A549 (cell line): ENCODE data around the gene BEND6. TPM values are rescaled to one million over a fixed set of nuclear protein-coding genes. Genes with fewer than 3 reads are reported as not detected.

Source experiments
- ATAC-seq, 2 experiments: fragments of 200-7000 bp in 1 of 2; fragments of >200 bp in 1 of 2; cut with Nextera tagmentation in 1 of 2; cut with Tn5 transposase in 1 of 2; 3 replicates each; pipeline versions ENCODE4 v1.8.0 to v1.9.1; 2018 to 2020; ENCODE audit warnings: mild to moderate bottlenecking in 1 of 2, moderate library complexity in 1 of 2
- CTCF ChIA-PET: fragments of 300-600 bp; sonication (Branson Sonifier 250); formaldehyde crosslinking; extraction: SDS; loops from one replicate; lab custom pipeline; 2021; ENCODE audit warnings: antibody characterized with exemption, inconsistent platforms; lab: Yijun Ruan, JAX
- POLR2A ChIA-PET: fragments of 350-600 bp; formaldehyde crosslinking; extraction: SDS; loops from one replicate; lab custom pipeline; 2021; ENCODE audit warnings: antibody characterized with exemption, inconsistent platforms; lab: Yijun Ruan, JAX
- DNase-seq, 2 experiments: peaks; one replicate each; pipeline versions ENCODE4 v3.0.0 to v3.0.0-alpha.2; 2011 to 2016; ENCODE audit warnings: low read depth in 1 of 2, low spot score in 1 of 2
- FAIRE-seq: peaks from 2 replicates; lab custom pipeline; 2011; peaks lifted over from hg19 to GRCh38; lab: Jason Lieb, UNC
- H3K27ac ChIP-seq, 2 experiments: fragments of >200 bp; sonication (Bioruptor Twin); formaldehyde crosslinking; 3 replicates each; pipeline ENCODE4 v1.5.1; 2016 to 2017
- H3K4me1 ChIP-seq: fragments of >200 bp; sonication (Bioruptor Twin); formaldehyde crosslinking; 3 replicates; pipeline ENCODE4 v1.6.1; 2016
- H3K4me2 ChIP-seq: fragments of >200 bp; sonication (Bioruptor Twin); formaldehyde crosslinking; 3 replicates; pipeline ENCODE4 v1.6.1; 2016
- H3K4me3 ChIP-seq: fragments of >200 bp; sonication (Bioruptor Twin); formaldehyde crosslinking; 3 replicates; pipeline ENCODE4 v1.5.1; 2016
- H3K9me3 ChIP-seq: fragments of >200 bp; sonication (Bioruptor Twin); formaldehyde crosslinking; 3 replicates; pipeline ENCODE4 v1.6.1; 2016
- BHLHE40 ChIP-seq: IDR thresholded peaks from 2 replicates; pipeline ENCODE4 v1.6.1; 2012; ENCODE audit warnings: low read depth, low read length, inconsistent platforms
- CHD2 ChIP-seq: fragments of 150-350 bp; IDR thresholded peaks from 2 replicates; pipeline ENCODE4 v1.6.1; 2014; ENCODE audit warnings: low read length; ENCODE audit not compliant: partially characterized antibody
- CHD4 ChIP-seq: fragments of 200-600 bp; sonication (generic); IDR thresholded peaks from 2 replicates; pipeline ENCODE4 v1.6.1; 2016; ENCODE audit warnings: antibody characterized with exemption, mild to moderate bottlenecking, borderline replicate concordance
- E2F6 ChIP-seq: IDR thresholded peaks from 2 replicates; pipeline ENCODE4 v1.6.1; 2012; ENCODE audit warnings: low read depth, borderline replicate concordance
- EP300 ChIP-seq, 2 experiments: fragments of >200 bp; sonication (Bioruptor Twin); formaldehyde crosslinking; IDR thresholded peaks; 2 replicates in 1 of 2; 3 replicates in 1 of 2; pipeline ENCODE4 v1.6.1; 2016 to 2017
- FOSL2 ChIP-seq, 2 experiments: fragments of 450-650 bp in 1 of 2; fragments of >200 bp in 1 of 2; sonication (Bioruptor Twin) in 1 of 2; formaldehyde crosslinking; IDR thresholded peaks; 2 replicates each; pipeline versions ENCODE4 v1.5.0 to v1.6.1; 2016 to 2020; ENCODE audit warnings: mild to moderate bottlenecking in 1 of 2, moderate library complexity in 1 of 2
- HDAC2 ChIP-seq: fragments of 200-600 bp; sonication (generic); IDR thresholded peaks from 2 replicates; pipeline ENCODE4 v1.6.1; 2016
- HEYL ChIP-seq: fragments of 250-450 bp; sonication (Bioruptor Pico); IDR thresholded peaks from 2 replicates; pipeline ENCODE4 v1.8.0; 2021; ENCODE audit warnings: mild to moderate bottlenecking, moderate library complexity
- HOXB13 ChIP-seq: fragments of 250-450 bp; sonication (Bioruptor Pico); IDR thresholded peaks from 2 replicates; pipeline ENCODE4 v1.5.0; 2020; ENCODE audit warnings: low read depth, mild to moderate bottlenecking, moderate library complexity
- HOXB5 ChIP-seq: fragments of 250-450 bp; sonication (Bioruptor Pico); IDR thresholded peaks from 2 replicates; pipeline ENCODE4 v1.5.0; 2020; ENCODE audit warnings: mild to moderate bottlenecking, moderate library complexity
- JUN ChIP-seq, 2 experiments: fragments of >200 bp; sonication (Bioruptor Twin); formaldehyde crosslinking; IDR thresholded peaks; 2 replicates in 1 of 2; 3 replicates in 1 of 2; pipeline ENCODE4 v1.6.1; 2016 to 2017
- KDM5A ChIP-seq: fragments of 200-600 bp; sonication (generic); IDR thresholded peaks from 2 replicates; pipeline ENCODE4 v1.6.1; 2016; ENCODE audit warnings: antibody characterized with exemption, mild to moderate bottlenecking
- MAFK ChIP-seq: fragments of 450-650 bp; IDR thresholded peaks from 2 replicates; pipeline ENCODE4 v1.6.1; 2014; ENCODE audit not compliant: partially characterized antibody
- MYC ChIP-seq: IDR thresholded peaks from 2 replicates; pipeline ENCODE4 v1.6.1; 2012; ENCODE audit warnings: mild to moderate bottlenecking, inconsistent platforms, low read length, improper control_type of control experiment, borderline replicate concordance
- NFE2L2 ChIP-seq: fragments of 150-350 bp; conservative IDR thresholded peaks from 2 replicates; pipeline ENCODE4 v1.6.1; 2014; ENCODE audit warnings: low read length
- NPAS2 ChIP-seq: fragments of 250-450 bp; sonication (Bioruptor Pico); IDR thresholded peaks from 2 replicates; pipeline ENCODE4 v1.8.0; 2022; ENCODE audit warnings: mild to moderate bottlenecking, moderate library complexity, borderline replicate concordance
- PBX3 ChIP-seq: IDR thresholded peaks from 2 replicates; pipeline ENCODE4 v1.6.1; 2012
- PHF8 ChIP-seq: fragments of 200-600 bp; sonication (generic); IDR thresholded peaks from 2 replicates; pipeline ENCODE4 v1.6.1; 2016; ENCODE audit warnings: low read depth, mild to moderate bottlenecking, antibody characterized with exemption, moderate library complexity, borderline replicate concordance
- POLR2A ChIP-seq: IDR thresholded peaks from 2 replicates; pipeline ENCODE4 v1.6.1; 2012; ENCODE audit warnings: mild to moderate bottlenecking, low read length
- RCOR1 ChIP-seq: fragments of 150-350 bp; IDR thresholded peaks from 2 replicates; pipeline ENCODE4 v1.6.1; 2014; ENCODE audit warnings: antibody characterized with exemption, low read length, low read depth
- RFX5 ChIP-seq: fragments of 450-650 bp; IDR thresholded peaks from 2 replicates; pipeline ENCODE4 v1.7.1; 2014; ENCODE audit warnings: antibody characterized with exemption, mild to moderate bottlenecking, moderate library complexity
- RNF2 ChIP-seq: fragments of 200-600 bp; sonication (generic); IDR thresholded peaks from 2 replicates; pipeline ENCODE4 v1.6.1; 2016; ENCODE audit warnings: low read depth, mild to moderate bottlenecking, antibody characterized with exemption, moderate library complexity, borderline replicate concordance
- SMC3 ChIP-seq: fragments of >200 bp; sonication (Bioruptor Twin); formaldehyde crosslinking; IDR thresholded peaks from 3 replicates; pipeline ENCODE4 v1.6.1; 2018; ENCODE audit warnings: inconsistent platforms
- ZC3H11A ChIP-seq: fragments of 450-650 bp; IDR thresholded peaks from 2 replicates; pipeline ENCODE4 v1.6.1; 2014; ENCODE audit warnings: antibody characterized with exemption, mild to moderate bottlenecking
- WGBS: methylation state at CpG from one replicate; pipeline ENCODE4 v1.1.6; 2017; ENCODE audit errors: missing lambda C conversion rate; 5-methylcytosine and 5-hydroxymethylcytosine counted together
- polyA minus RNA-seq: library from RNA; depleted of rRNA, polyadenylated mRNA; stranded (reverse); fragments of >200 nt; gene quantifications from 2 replicates; pipeline ENCODE4 v1.2.3, GENCODE V29; 2011; rRNA and poly(A)+ RNA removed
- polyA plus RNA-seq, 4 experiments: library from polyadenylated mRNA; depleted of rRNA in 3 of 4; stranded (reverse); fragments of >200 nt; fragmentation: RNase III in 1 of 4; extraction: RNeasy Plus Mini Kit Qiagen cat#74134 plus additional on column Dnase treatment in 1 of 4; gene quantifications; 2 replicates in 3 of 4; 3 replicates in 1 of 4; pipeline ENCODE4 v1.2.3, GENCODE V29; 2011 to 2017
- TF ChIP-seq, protein P1 (sequence below): fragments of >200 bp; sonication (Bioruptor Twin); formaldehyde crosslinking; IDR thresholded peaks from 3 replicates; pipeline ENCODE4 v1.6.1; 2016
- TF ChIP-seq, protein P2 (sequence below): IDR thresholded peaks from 2 replicates; pipeline ENCODE4 v1.6.1; 2012
- TF ChIP-seq, protein P3 (sequence below): fragments of 250-450 bp; sonication (Bioruptor Pico); IDR thresholded peaks from 2 replicates; pipeline ENCODE4 v1.5.0; 2021; ENCODE audit warnings: mild to moderate bottlenecking, moderate library complexity, borderline replicate concordance

BEND6 gene
- polyA plus RNA-seq (2011; rRNA removed): 2.8 and 2.9 TPM in 2 replicates
- 0.49 and 0.51 TPM in 2 replicates for polyA plus RNA-seq (2012; cell fraction: cytosol; rRNA removed)
- polyA plus RNA-seq (2012; cell fraction: nucleus; rRNA removed): 0.14 and 0.20 TPM in 2 replicates
- polyA plus RNA-seq (2017; fragmentation: RNase III; extraction: RNeasy Plus Mini Kit Qiagen cat#74134 plus additional on column Dnase treatment): 1.7 to 2.4 TPM (median 2.1 TPM) in 3 replicates
- polyA minus RNA-seq: 0.68 and 1.4 TPM in 2 replicates

DNA sequence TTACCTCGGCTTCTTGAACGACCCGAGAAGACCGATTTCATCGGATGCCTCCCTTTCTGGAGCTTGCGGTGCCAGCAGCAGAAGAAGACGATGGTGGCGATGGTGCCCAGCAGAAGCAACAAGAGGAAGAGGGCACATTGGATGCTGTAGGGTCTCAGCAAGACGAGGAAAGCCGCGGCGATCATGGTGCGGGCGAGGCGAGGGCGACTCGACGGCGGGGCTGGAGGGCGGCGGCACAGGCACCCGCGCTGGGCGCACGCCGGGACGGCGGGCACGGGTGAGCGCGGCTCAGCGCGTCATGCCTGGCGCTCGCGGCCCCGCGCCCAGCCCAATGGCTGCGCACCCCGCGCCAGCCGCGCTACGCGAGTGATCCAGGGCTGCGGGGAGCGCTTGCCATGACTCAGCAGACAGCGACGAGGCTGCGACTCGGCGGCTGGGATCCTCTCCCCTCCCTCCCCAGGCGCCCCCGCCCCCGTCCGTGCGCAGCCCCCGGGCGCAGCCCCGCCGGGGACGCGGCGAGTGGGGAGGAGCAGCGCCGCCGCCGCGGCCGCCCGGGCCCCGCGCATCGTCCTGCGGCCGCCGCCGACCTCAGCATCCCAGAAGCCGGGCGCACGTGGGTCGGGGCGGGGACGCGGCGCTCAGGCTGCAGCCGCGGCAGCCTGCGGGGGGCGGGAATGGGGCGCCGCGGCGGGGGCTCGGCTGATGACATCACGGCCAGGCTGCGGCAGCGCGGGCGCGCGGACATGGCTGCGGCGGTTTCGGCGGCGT, at the start of gene BEND6:
Gene BEND6 (plus strand): TSS at position 705 of the 768 bp plus-strand sequence. CDS start 26,704 bp downstream, outside the sequence.
- Histone ChIP-seq H3K27ac (peak within 1 kb of the TSS; percentile 95 to 97), H3K4me2 (peak within 1 kb of the TSS; percentile 97), H3K4me1 (peaks cover 38% of the 10 kb centered on the region), H3K9me3 (no peaks in the 10 kb centered on the region), H3K4me3 (peak within 1 kb of the TSS; percentile 89)
- DNase-seq: peak; percentile 27 to 72
- TF ChIP-seq NPAS2 (CRISPR knock-in tag): no peak
- TF ChIP-seq NFE2L2: peak; percentile 52; the same call in 1 of the 2 replicates
- TF ChIP-seq PBX3: no peak
- TF ChIP-seq RFX5: no peak
- TF ChIP-seq, protein P1, sequence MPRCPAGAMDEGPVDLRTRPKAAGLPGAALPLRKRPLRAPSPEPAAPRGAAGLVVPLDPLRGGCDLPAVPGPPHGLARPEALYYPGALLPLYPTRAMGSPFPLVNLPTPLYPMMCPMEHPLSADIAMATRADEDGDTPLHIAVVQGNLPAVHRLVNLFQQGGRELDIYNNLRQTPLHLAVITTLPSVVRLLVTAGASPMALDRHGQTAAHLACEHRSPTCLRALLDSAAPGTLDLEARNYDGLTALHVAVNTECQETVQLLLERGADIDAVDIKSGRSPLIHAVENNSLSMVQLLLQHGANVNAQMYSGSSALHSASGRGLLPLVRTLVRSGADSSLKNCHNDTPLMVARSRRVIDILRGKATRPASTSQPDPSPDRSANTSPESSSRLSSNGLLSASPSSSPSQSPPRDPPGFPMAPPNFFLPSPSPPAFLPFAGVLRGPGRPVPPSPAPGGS: peak; percentile 49; the same call in 1 of the 3 replicates
- TF ChIP-seq PHF8: peak; percentile 39; the same call in 1 of the 2 replicates
- TF ChIP-seq, protein P2, sequence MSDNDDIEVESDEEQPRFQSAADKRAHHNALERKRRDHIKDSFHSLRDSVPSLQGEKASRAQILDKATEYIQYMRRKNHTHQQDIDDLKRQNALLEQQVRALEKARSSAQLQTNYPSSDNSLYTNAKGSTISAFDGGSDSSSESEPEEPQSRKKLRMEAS: no peak; the same call in 1 of the 2 replicates
- peak in 1 of 2 experiments; percentile 25; a peak in 2 of 5 replicates for TF ChIP-seq JUN (IDR thresholded peaks at IDR 0.05)
- no peak for TF ChIP-seq HOXB5 (CRISPR knock-in tag)
- TF ChIP-seq RCOR1: no peak
- TF ChIP-seq MAFK: peak; percentile 79
- 0 out of 2 replicates have a peak, but pooled peaks have one; percentile 7 for TF ChIP-seq E2F6
- TF ChIP-seq SMC3: no peak
- peak; percentile 55 for TF ChIP-seq POLR2A
- TF ChIP-seq CHD4: no peak
- no peak for TF ChIP-seq MYC
- TF ChIP-seq FOSL2 (IDR thresholded peaks at IDR 0.05): no peak
- TF ChIP-seq FOSL2 (CRISPR knock-in tag; IDR thresholded peaks at IDR 0.05): peak; percentile 8; the same call in 1 of the 2 replicates
- TF ChIP-seq, protein P3, sequence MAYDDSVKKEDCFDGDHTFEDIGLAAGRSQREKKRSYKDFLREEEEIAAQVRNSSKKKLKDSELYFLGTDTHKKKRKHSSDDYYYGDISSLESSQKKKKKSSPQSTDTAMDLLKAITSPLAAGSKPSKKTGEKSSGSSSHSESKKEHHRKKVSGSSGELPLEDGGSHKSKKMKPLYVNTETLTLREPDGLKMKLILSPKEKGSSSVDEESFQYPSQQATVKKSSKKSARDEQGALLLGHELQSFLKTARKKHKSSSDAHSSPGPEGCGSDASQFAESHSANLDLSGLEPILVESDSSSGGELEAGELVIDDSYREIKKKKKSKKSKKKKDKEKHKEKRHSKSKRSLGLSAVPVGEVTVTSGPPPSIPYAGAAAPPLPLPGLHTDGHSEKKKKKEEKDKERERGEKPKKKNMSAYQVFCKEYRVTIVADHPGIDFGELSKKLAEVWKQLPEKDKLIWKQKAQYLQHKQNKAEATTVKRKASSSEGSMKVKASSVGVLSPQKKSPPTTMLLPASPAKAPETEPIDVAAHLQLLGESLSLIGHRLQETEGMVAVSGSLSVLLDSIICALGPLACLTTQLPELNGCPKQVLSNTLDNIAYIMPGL (CRISPR knock-in tag): no peak
- ChIA-PET CTCF (interaction anchor here (0.6 to 6.2 kb wide), 39 partner anchors 10 to 373 kb away, joined by 3 to 45 read pairs (median 4); partner anchors contain the start of genes BAG2 and PRIM2), POLR2A (interaction anchor here (0.9 to 1.6 kb wide), 4 partner anchors 16 to 359 kb away, joined by 4 to 8 read pairs (median 6); partner anchors contain the start of gene BAG2)
- ATAC-seq: peak; percentile 75 to 80
- WGBS: 2% methylated on average over 34 of the region's 107 CpGs
- FAIRE-seq: no peak

GRCh38 chr6:56905378-56905777, 49.5 kb upstream of the BEND6 start:
- H3K4me2 ChIP-seq: no peak overlapping the region
- DNase-seq: no peak
- ATAC-seq: no peak
- TF ChIP-seq KDM5A (no peak), EP300 (IDR thresholded peaks at IDR 0.05) (no peak), PHF8 (no peak), HOXB5 (CRISPR knock-in tag) (no peak), HOXB13 (CRISPR knock-in tag) (no peak), CHD2 (no peak), RNF2 (no peak), HEYL (CRISPR knock-in tag) (no peak), ZC3H11A (no peak), JUN (IDR thresholded peaks at IDR 0.05) (no peak), BHLHE40 (no peak), HDAC2 (no peak)
- TF ChIP-seq, protein P3 (CRISPR knock-in tag): no peak
- TF ChIP-seq, all 56 proteins: peak for 0
- 91% methylated on average over 3 of the region's 3 CpGs for WGBS
- no peak overlapping the region for H3K27ac ChIP-seq
- ChIA-PET POLR2A (no interaction called here), CTCF (interaction anchor here (1.1 to 5.2 kb wide), 15 partner anchors 8 to 421 kb away, joined by 3 to 45 read pairs (median 6); partner anchors contain the start of genes BEND6 and PRIM2)
- FAIRE-seq: no peak
- H3K4me1 ChIP-seq: peaks cover 38% of the 10 kb centered on the region
- no peaks in the 10 kb centered on the region for H3K9me3 ChIP-seq
- H3K4me3 ChIP-seq: no peak overlapping the region
